GM12878 (cell line): ENCODE results near the gene CD163L1. TPM values are rescaled to one million over a fixed set of nuclear protein-coding genes. Genes with fewer than 3 reads are reported as not detected.

Experiments
- ATAC-seq: fragments of 200-7000 bp; cut with Tn5 transposase; 3 replicates; pipeline ENCODE4 v1.9.1; 2020; ENCODE audit warnings: mild to moderate bottlenecking, moderate library complexity
- BruUV-seq: library from RNA; stranded (reverse); fragments of 400-500 nt; replicated peaks from 2 replicates; lab custom pipeline; 2021; lab: Mats Ljungman, UMichigan
- CTCF ChIA-PET: fragments of 300-600 bp; sonication (Branson Sonifier 250); formaldehyde crosslinking; extraction: SDS; loops from one replicate; lab custom pipeline; 2021; ENCODE audit warnings: inconsistent platforms; lab: Yijun Ruan, JAX
- POLR2A ChIA-PET: fragments of 350-600 bp; formaldehyde crosslinking; extraction: SDS; loops from one replicate; lab custom pipeline; 2021; ENCODE audit warnings: inconsistent platforms; lab: Charles Lee
- RAD21 ChIA-PET: fragments of 300-600 bp; sonication (Branson Sonifier 250); formaldehyde crosslinking; loops from one replicate; lab custom pipeline; 2023; ENCODE audit warnings: antibody characterized with exemption; ENCODE audit not compliant: unreplicated experiment; lab: Charles Lee
- SMC1A ChIA-PET: fragments of 300-600 bp; sonication (Branson Sonifier 250); formaldehyde crosslinking; loops from one replicate; lab custom pipeline; 2023; ENCODE audit not compliant: unreplicated experiment, uncharacterized antibody; lab: Charles Lee
- DNase-seq: peaks from one replicate; pipeline ENCODE4 v3.0.0-alpha.2; 2011; ENCODE audit warnings: low read depth, low spot score
- FAIRE-seq: peaks from 3 replicates; lab custom pipeline; 2011; peaks lifted over from hg19 to GRCh38; lab: Jason Lieb, UNC
- H2AFZ ChIP-seq: 2 replicates; pipeline ENCODE4 v1.6.0; 2011; ENCODE audit warnings: low read depth, low read length, control low read depth; ENCODE audit not compliant: control insufficient read depth
- H3K27ac ChIP-seq: 2 replicates; pipeline ENCODE4 v1.5.1; 2011; ENCODE audit warnings: control low read depth; ENCODE audit not compliant: control insufficient read depth, insufficient read depth
- H3K27me3 ChIP-seq, 2 experiments: replicated peaks in 1 of 2; 2 replicates each; pipeline versions ENCODE4 v1.6.0 to v1.6.1; 2011; ENCODE audit warnings: low read length in 1 of 2; ENCODE audit not compliant: control insufficient read depth in 2 of 2, insufficient read depth in 2 of 2
- H3K36me3 ChIP-seq, 2 experiments: 2 replicates each; pipeline ENCODE4 v1.5.1; 2011; ENCODE audit warnings: low read length in 1 of 2; ENCODE audit not compliant: control insufficient read depth in 2 of 2, insufficient read depth in 2 of 2
- H3K4me1 ChIP-seq: 2 replicates; pipeline ENCODE4 v1.6.1; 2011; ENCODE audit warnings: mild to moderate bottlenecking, low read length, moderate library complexity, mixed read lengths; ENCODE audit not compliant: control insufficient read depth, insufficient read depth
- H3K4me2 ChIP-seq: 2 replicates; pipeline ENCODE4 v1.6.0; 2011; ENCODE audit warnings: control low read depth; ENCODE audit not compliant: control insufficient read depth, insufficient read depth
- H3K4me3 ChIP-seq: fragments of 200-600 bp; sonication (generic); 2 replicates; pipeline ENCODE4 v1.5.1; 2016
- H3K79me2 ChIP-seq: 2 replicates; pipeline ENCODE4 v1.6.0; 2011; ENCODE audit warnings: low read length; ENCODE audit not compliant: control insufficient read depth, insufficient read depth
- H3K9ac ChIP-seq: 2 replicates; pipeline ENCODE4 v1.8.0; 2011; ENCODE audit warnings: low read length, control low read depth, mixed read lengths; ENCODE audit not compliant: control insufficient read depth, insufficient read depth
- H3K9me3 ChIP-seq: replicated peaks from 3 replicates; pipeline ENCODE4 v1.5.1; 2011; ENCODE audit warnings: mild to moderate bottlenecking, low read length; ENCODE audit not compliant: control insufficient read depth, insufficient read depth
- H4K20me1 ChIP-seq: 2 replicates; pipeline ENCODE4 v1.6.0; 2011; ENCODE audit not compliant: control insufficient read depth, insufficient read depth
- ATF7 ChIP-seq: fragments of 450-650 bp; IDR thresholded peaks from 2 replicates; pipeline ENCODE4 v1.6.1; 2016; ENCODE audit warnings: low read depth, mild to moderate bottlenecking
- CBX3 ChIP-seq: fragments of 200-600 bp; sonication (generic); IDR thresholded peaks from 2 replicates; pipeline ENCODE4 v1.6.1; 2016; ENCODE audit warnings: low read depth, borderline replicate concordance
- CHD4 ChIP-seq: fragments of 200-600 bp; sonication (generic); IDR thresholded peaks from 2 replicates; pipeline ENCODE4 v1.6.1; 2016; ENCODE audit warnings: mild to moderate bottlenecking
- CREM ChIP-seq: IDR thresholded peaks from 2 replicates; pipeline ENCODE4 v1.6.1; 2014; ENCODE audit warnings: antibody characterized with exemption, low read depth
- FOXM1 ChIP-seq: IDR thresholded peaks from 2 replicates; pipeline ENCODE4 v1.6.1; 2012; ENCODE audit warnings: low read depth, mild to moderate bottlenecking, inconsistent platforms, low read length, moderate library complexity
- HCFC1 ChIP-seq: fragments of 150-350 bp; IDR thresholded peaks from 2 replicates; pipeline ENCODE4 v1.6.1; 2014; ENCODE audit warnings: low read length
- HDAC6 ChIP-seq: fragments of 200-600 bp; sonication (generic); IDR thresholded peaks from one replicate; pipeline ENCODE4 v1.8.0; 2017; ENCODE audit warnings: antibody characterized with exemption; ENCODE audit not compliant: unreplicated experiment
- KAT2A ChIP-seq: conservative IDR thresholded peaks from 2 replicates; pipeline ENCODE4 v1.6.1; 2011; ENCODE audit warnings: low read depth, low read length; ENCODE audit not compliant: control insufficient read depth
- KDM1A ChIP-seq: fragments of 200-600 bp; sonication (generic); IDR thresholded peaks from 2 replicates; pipeline ENCODE4 v1.6.1; 2016; ENCODE audit warnings: borderline replicate concordance
- NFIC ChIP-seq: IDR thresholded peaks from 2 replicates; pipeline ENCODE4 v1.6.1; 2012; ENCODE audit warnings: low read depth, mild to moderate bottlenecking, inconsistent platforms, low read length, moderate library complexity
- NFYA ChIP-seq: IDR thresholded peaks from 2 replicates; pipeline ENCODE4 v1.6.1; 2011; ENCODE audit warnings: low read depth, mild to moderate bottlenecking, low read length, improper control_type of control experiment, borderline replicate concordance
- POLR2AphosphoS2 ChIP-seq: IDR thresholded peaks from 2 replicates; pipeline ENCODE4 v1.6.1; 2011; ENCODE audit warnings: low read depth, mild to moderate bottlenecking, low read length, improper control_type of control experiment, moderate library complexity
- RELA ChIP-seq: fragments of 450-650 bp; IDR thresholded peaks from 2 replicates; pipeline ENCODE4 v1.8.0; 2014; ENCODE audit warnings: borderline replicate concordance; ENCODE audit not compliant: partially characterized antibody
- SIN3A ChIP-seq: IDR thresholded peaks from 2 replicates; pipeline ENCODE4 v1.6.1; 2012; ENCODE audit warnings: low read depth, low read length, improper control_type of control experiment
- SPI1 ChIP-seq: IDR thresholded peaks from 2 replicates; pipeline ENCODE4 v1.6.1; 2011; ENCODE audit warnings: low read depth, mild to moderate bottlenecking, low read length, moderate library complexity, borderline replicate concordance; ENCODE audit not compliant: insufficient read depth
- STAT1 ChIP-seq: fragments of 450-650 bp; conservative IDR thresholded peaks from 2 replicates; pipeline ENCODE4 v1.6.1; 2014; ENCODE audit warnings: antibody characterized with exemption, mild to moderate bottlenecking
- TAF1 ChIP-seq: IDR thresholded peaks from 2 replicates; pipeline ENCODE4 v1.6.1; 2011; ENCODE audit warnings: mild to moderate bottlenecking, low read depth, low read length, borderline replicate concordance
- WGBS: methylation state at CpG from one replicate; pipeline ENCODE4 v1.1.6; 2016; ENCODE audit warnings: low lambda C conversion rate; ENCODE audit not compliant: insufficient replicate concordance, insufficient coverage; ENCODE audit errors: missing lambda C conversion rate; 5-methylcytosine and 5-hydroxymethylcytosine counted together
- in situ Hi-C: fragments of 300-500 bp; cut with MboI; formaldehyde crosslinking; loops from 9 replicates; pipeline ENCODE4 v1.14.3; 2018; ENCODE audit warnings: mixed read lengths
- intact Hi-C: fragments of 100-400 bp; cut with micrococcal nuclease; formaldehyde crosslinking; loops from one replicate; pipeline ENCODE4 v1.14.2; 2022; ENCODE audit not compliant: unreplicated experiment
- polyA plus RNA-seq, 11 experiments: library from polyadenylated mRNA; depleted of rRNA in 4 of 11; unstranded in 6 of 11; stranded (reverse) in 5 of 11; fragments of >200 nt; fragmentation: Nextera tagmentation in 4 of 11; fragmentation: Illumina TruSeq in 1 of 11; extraction: Ambion mirVana in 4 of 11; extraction: Trizol in 1 of 11; gene quantifications; 1 replicate in 1 of 11; 2 replicates in 10 of 11; pipeline versions ENCODE4 v1.2.1 to v1.2.3, GENCODE V29; 2011 to 2016; ENCODE audit warnings: inconsistent platforms in 2 of 11, missing spikeins in 2 of 11, low read depth in 1 of 11
- total RNA-seq, 4 experiments: library from RNA; depleted of rRNA in 3 of 4; stranded (reverse); fragments of >200 nt in 3 of 4; fragmentation: Illumina TruSeq in 1 of 4; extraction: Trizol in 1 of 4; gene quantifications; 2 replicates each; pipeline versions ENCODE4 v1.2.1 to v1.2.3, GENCODE V29; 2013 to 2021
- TF ChIP-seq, protein P1 (sequence below): IDR thresholded peaks from 2 replicates; pipeline ENCODE4 v1.6.1; 2011; ENCODE audit warnings: borderline replicate concordance, low read depth, mild to moderate bottlenecking, moderate library complexity, mixed read lengths, low read length; ENCODE audit not compliant: insufficient read depth; ENCODE audit errors: extremely low read length
- TF ChIP-seq, protein P2 (sequence below): IDR thresholded peaks from 2 replicates; pipeline ENCODE4 v1.6.1; 2012; ENCODE audit warnings: low read depth, low read length, improper control_type of control experiment

The CD163L1 gene
- total and polyA plus RNA-seq, 10 of the 15 experiments (the other 5 are each of a cell fraction or from before 2014, with no cell fraction given) = 0.49 to 2.9 (median 1.6) TPM; not detected in 1

DNA sequence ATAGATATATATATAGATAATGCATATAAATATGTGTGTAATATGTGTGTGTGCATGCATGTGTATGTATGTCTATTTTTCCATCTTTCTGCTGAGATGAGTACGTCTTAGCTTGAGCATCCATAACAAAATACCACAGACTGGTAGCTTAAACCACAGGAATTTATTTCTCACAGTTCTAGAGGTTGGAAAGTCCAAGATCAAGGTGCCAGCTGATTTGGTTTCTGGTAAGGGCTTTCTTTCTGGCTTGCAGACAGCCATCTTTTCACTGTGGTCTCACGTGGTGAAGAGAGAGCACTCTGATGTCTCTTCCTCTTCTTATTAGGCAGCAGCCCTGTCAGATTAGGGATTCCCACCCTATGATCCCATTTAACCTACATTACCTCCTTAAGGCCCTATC is 92.8 kb downstream of the CD163L1 start:
- H3K9me3 ChIP-seq = no peaks in the 10 kb centered on the region
- ChIA-PET SMC1A (no interaction called here), RAD21 (no interaction called here), POLR2A (no interaction called here), CTCF (interaction anchor here (1.1 kb wide), 1 partner anchor 24 kb away, joined by 3 read pairs; no protein-coding TSS in a partner anchor)
- in situ Hi-C loops = no loop called here
- 4% methylated on average over 2 of the region's 2 CpGs for WGBS
- H3K27me3 ChIP-seq = no peaks in the 10 kb centered on the region
- intact Hi-C loops = no loop called here
- H3K36me3 ChIP-seq = no peaks in the 10 kb centered on the region
- DNase-seq = no peak
- H3K4me2 ChIP-seq = no peak overlapping the region
- no peak overlapping the region for H2AFZ ChIP-seq
- no peak for FAIRE-seq
- no peaks in the 10 kb centered on the region for H3K4me1 ChIP-seq
- no peak for TF ChIP-seq ATF7
- no peak for TF ChIP-seq NFIC
- TF ChIP-seq FOXM1 = no peak
- no peak for TF ChIP-seq STAT1
- TF ChIP-seq KDM1A = no peak
- no peak for TF ChIP-seq TAF1
- no peak for TF ChIP-seq HDAC6
- TF ChIP-seq POLR2AphosphoS2 = no peak
- no peaks in the 10 kb centered on the region for H3K79me2 ChIP-seq
- no peak for ATAC-seq
- H4K20me1 ChIP-seq = no peaks in the 10 kb centered on the region
- no peak overlapping the region for H3K4me3 ChIP-seq
- no peak overlapping the region for H3K27ac ChIP-seq
- BruUV-seq = no TSS peak
- no peak overlapping the region for H3K9ac ChIP-seq

DNA sequence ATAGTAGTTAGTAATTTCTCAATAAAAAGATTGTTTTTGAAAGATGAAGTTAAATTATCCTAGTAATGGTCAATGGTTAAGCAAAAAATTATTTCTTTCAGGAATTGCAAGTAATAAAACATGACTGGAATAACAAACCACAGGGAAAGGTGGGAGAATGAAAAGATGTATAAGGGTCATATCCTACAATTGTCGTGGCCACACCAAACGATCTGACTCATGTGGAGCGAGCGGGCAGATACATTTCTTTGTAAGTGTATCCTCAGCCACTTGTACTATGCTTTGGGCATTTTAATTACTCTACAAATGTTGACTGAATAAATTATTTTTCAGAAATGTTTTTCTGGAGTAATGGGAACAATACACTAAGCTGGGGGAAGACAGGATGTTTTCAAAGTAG is 94.5 kb downstream of the CD163L1 start:
- no peaks in the 10 kb centered on the region for H3K79me2 ChIP-seq
- WGBS = 66% methylated on average over 4 of the region's 4 CpGs
- H2AFZ ChIP-seq = no peak overlapping the region
- in situ Hi-C loops (no loop called here), intact Hi-C loops (no loop called here)
- POLR2A ChIA-PET = no interaction called here
- no peak overlapping the region for H3K27ac ChIP-seq
- H3K27me3 ChIP-seq = no peaks in the 10 kb centered on the region
- no peaks in the 10 kb centered on the region for H3K4me1 ChIP-seq
- no peak for DNase-seq
- no peaks in the 10 kb centered on the region for H3K36me3 ChIP-seq
- H3K4me3 ChIP-seq = no peak overlapping the region
- no peak overlapping the region for H3K4me2 ChIP-seq
- CTCF ChIA-PET = interaction anchor here (0.8 to 1.1 kb wide), 2 partner anchors 22 to 293 kb away, joined by 3 read pairs; no protein-coding TSS in a partner anchor
- SMC1A ChIA-PET = interaction anchor here (0.6 to 0.9 kb wide), 2 partner anchors 71 to 80 kb away, joined by 3 read pairs; no protein-coding TSS in a partner anchor
- no peaks in the 10 kb centered on the region; the same call in 2 of the 3 replicates for H3K9me3 ChIP-seq
- RAD21 ChIA-PET = no interaction called here
- no TSS peak for BruUV-seq
- ATAC-seq = no peak
- no peak for FAIRE-seq
- no peak overlapping the region for H3K9ac ChIP-seq
- H4K20me1 ChIP-seq = no peaks in the 10 kb centered on the region
- TF ChIP-seq, protein P1, sequence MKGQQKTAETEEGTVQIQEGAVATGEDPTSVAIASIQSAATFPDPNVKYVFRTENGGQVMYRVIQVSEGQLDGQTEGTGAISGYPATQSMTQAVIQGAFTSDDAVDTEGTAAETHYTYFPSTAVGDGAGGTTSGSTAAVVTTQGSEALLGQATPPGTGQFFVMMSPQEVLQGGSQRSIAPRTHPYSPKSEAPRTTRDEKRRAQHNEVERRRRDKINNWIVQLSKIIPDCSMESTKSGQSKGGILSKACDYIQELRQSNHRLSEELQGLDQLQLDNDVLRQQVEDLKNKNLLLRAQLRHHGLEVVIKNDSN = no peak
- TF ChIP-seq CHD4 (no peak), HCFC1 (no peak), KDM1A (no peak), NFYA (no peak), KAT2A (no peak), CBX3 (no peak), SPI1 (no peak), CREM (no peak), SIN3A (no peak), RELA (no peak)
- TF ChIP-seq, protein P2, sequence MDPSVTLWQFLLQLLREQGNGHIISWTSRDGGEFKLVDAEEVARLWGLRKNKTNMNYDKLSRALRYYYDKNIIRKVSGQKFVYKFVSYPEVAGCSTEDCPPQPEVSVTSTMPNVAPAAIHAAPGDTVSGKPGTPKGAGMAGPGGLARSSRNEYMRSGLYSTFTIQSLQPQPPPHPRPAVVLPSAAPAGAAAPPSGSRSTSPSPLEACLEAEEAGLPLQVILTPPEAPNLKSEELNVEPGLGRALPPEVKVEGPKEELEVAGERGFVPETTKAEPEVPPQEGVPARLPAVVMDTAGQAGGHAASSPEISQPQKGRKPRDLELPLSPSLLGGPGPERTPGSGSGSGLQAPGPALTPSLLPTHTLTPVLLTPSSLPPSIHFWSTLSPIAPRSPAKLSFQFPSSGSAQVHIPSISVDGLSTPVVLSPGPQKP = no peak
